ENCODE data around the gene RYK. TPM values are rescaled to one million over a fixed set of nuclear protein-coding genes. Genes with fewer than 3 reads are reported as not detected.

RYK gene
- total RNA-seq, 6 experiments from 2014 or later, result 15.9 to 28.5 (median 17.9) TPM

DNA sequence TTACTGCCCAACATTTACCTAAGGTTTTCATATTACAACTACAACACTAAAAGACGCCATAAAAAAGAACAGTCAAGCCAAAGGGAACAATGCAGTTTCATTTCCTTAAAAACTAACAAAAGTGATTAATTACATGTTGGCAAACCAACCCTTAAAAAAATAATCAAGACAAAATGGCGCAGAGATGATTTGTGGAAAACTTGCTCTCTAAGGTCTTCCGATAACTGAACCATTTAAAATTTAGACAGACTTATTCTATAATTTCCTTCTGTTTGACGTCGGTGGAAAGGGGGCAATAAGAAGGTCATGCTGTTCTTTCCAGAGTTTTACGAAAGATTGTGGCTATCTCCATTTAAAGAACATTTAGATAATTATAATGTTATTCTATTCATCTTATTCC lies 87.6 kb downstream of the RYK start:
- no peaks in the 10 kb centered on the region for H3K27me3 ChIP-seq
- intact Hi-C loops (cut with DNase I), result no loop called here
- DNase-seq (no peak), ATAC-seq (no peak)
- 77% methylated on average over 6 of the region's 6 CpGs for WGBS (ENCODE audit: insufficient coverage, low coverage, low lambda C conversion rate, missing lambda C conversion rate)
- H3K36me3 ChIP-seq, result peaks cover 0 to 8% (median 0%) of the 10 kb centered on the region in 4 donors
- H3K4me1 ChIP-seq, result no peaks in the 10 kb centered on the region
- TF ChIP-seq POLR2A (IDR thresholded peaks at IDR 0.05), result no peak
- TF ChIP-seq, protein P1, sequence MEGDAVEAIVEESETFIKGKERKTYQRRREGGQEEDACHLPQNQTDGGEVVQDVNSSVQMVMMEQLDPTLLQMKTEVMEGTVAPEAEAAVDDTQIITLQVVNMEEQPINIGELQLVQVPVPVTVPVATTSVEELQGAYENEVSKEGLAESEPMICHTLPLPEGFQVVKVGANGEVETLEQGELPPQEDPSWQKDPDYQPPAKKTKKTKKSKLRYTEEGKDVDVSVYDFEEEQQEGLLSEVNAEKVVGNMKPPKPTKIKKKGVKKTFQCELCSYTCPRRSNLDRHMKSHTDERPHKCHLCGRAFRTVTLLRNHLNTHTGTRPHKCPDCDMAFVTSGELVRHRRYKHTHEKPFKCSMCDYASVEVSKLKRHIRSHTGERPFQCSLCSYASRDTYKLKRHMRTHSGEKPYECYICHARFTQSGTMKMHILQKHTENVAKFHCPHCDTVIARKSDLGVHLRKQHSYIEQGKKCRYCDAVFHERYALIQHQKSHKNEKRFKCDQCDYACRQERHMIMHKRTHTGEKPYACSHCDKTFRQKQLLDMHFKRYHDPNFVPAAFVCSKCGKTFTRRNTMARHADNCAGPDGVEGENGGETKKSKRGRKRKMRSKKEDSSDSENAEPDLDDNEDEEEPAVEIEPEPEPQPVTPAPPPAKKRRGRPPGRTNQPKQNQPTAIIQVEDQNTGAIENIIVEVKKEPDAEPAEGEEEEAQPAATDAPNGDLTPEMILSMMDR (IDR thresholded peaks at IDR 0.05), result no peak
- H3K4me3 ChIP-seq, result no peak overlapping the region
- H3K9me3 ChIP-seq, result no peaks in the 10 kb centered on the region
- no peak overlapping the region for H3K27ac ChIP-seq

DNA sequence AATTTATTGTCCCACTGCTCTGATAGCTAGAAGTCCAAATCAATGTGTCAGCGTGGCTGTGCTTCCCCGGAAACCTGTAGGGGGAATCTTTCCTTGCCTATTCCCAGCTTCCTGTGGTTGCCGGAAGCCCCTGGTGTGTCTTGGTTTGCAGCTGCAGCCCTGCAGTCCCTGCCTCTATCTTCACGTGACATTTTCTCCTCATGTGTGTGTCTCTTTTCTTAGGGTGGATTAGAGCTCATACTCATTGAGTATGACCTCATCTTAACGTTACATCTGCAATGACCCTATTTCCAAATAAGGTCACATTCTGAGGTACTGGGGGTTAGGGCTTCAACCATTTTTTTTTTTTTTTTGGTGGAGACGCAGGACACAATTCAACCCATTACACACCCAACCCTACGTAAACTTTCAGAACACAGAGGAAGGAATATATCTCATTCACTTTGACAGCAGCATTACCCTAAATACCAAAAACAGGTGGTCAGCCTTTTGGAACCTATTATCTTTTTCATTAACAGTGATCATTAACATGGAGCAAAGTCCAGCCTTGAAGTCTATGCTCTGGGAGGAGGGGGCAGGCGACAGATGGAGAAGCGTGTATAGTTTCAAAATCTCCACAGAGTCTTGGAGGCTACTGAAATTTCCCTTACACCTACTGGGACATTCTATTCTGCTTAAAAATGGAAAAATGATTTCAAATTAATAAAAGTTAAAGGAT lies 88.6 kb downstream of the RYK start:
- DNase-seq (no peak), ATAC-seq (no peak)
- Histone ChIP-seq H3K4me1 (no peaks in the 10 kb centered on the region), H3K36me3 (peaks cover 0 to 11% (median 0%) of the 10 kb centered on the region in 4 donors), H3K27ac (no peak overlapping the region), H3K4me3 (no peak overlapping the region), H3K27me3 (no peaks in the 10 kb centered on the region), H3K9me3 (no peaks in the 10 kb centered on the region)
- intact Hi-C loops (cut with DNase I), result no loop called here
- TF ChIP-seq POLR2A (IDR thresholded peaks at IDR 0.05), result no peak
- TF ChIP-seq, protein P1 (IDR thresholded peaks at IDR 0.05), result no peak
- WGBS (ENCODE audit: insufficient coverage, low coverage, low lambda C conversion rate, missing lambda C conversion rate), result 94% methylated on average over 7 of the region's 9 CpGs

DNA sequence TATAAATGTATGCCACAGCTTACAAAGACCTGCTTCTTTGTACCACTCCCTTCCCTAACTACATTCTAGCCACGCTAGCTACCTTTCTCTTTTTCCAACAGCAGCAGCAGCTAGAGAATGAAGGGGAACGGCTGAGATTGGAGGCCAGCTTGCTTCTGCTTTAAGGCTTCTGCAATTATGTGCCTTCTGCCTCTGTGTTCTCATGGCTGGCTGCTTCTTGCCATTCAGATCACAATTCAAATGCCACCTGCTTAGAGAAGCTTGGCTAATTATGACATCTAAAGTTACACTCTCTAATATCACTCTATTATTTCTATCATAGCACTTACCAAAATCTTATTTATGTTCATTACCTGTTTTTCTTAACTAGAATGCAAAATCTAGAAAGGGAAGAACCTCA lies 95.2 kb downstream of the RYK start:
- Histone ChIP-seq H3K4me3 (no peak overlapping the region), H3K9me3 (no peaks in the 10 kb centered on the region), H3K4me1 (no peaks in the 10 kb centered on the region), H3K36me3 (peaks cover 0 to 28% (median 1%) of the 10 kb centered on the region in 4 donors), H3K27me3 (no peaks in the 10 kb centered on the region), H3K27ac (no peak overlapping the region)
- DNase-seq (no peak), ATAC-seq (no peak)
- intact Hi-C loops (cut with DNase I), result no loop called here
- TF ChIP-seq POLR2A (IDR thresholded peaks at IDR 0.05), result no peak
- TF ChIP-seq, protein P1 (IDR thresholded peaks at IDR 0.05), result no peak
- WGBS (ENCODE audit: insufficient coverage, low coverage, low lambda C conversion rate, missing lambda C conversion rate), result 75% methylated on average over 2 of the region's 2 CpGs

DNA sequence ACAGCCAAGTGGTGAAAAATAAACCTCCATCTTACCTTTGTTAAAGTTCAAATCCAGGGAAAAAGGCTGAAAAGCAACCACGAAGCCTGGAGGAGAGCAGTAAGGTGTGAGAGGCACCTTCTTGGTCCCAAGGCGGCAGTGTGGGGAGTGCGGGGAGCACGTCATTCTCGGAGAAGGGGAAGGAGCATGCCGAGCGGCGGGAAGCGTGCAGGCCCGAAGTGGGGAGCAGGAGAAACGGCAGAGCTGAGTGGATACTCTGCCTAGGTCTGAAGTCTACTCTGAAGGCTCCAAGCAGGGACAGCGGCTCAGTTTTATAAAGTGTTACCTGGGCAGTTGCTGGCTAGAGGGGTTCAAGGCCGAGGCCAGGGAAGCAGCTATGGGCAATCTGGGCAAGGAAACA lies 96.9 kb downstream of the RYK start:
- H3K27me3 ChIP-seq, result no peaks in the 10 kb centered on the region
- H3K27ac ChIP-seq, result no peak overlapping the region
- no peak for DNase-seq
- 93% methylated on average over 3 of the region's 13 CpGs for WGBS (ENCODE audit: insufficient coverage, low coverage, low lambda C conversion rate, missing lambda C conversion rate)
- intact Hi-C loops (cut with DNase I), result no loop called here
- TF ChIP-seq POLR2A (IDR thresholded peaks at IDR 0.05), result no peak
- TF ChIP-seq, protein P1 (IDR thresholded peaks at IDR 0.05), result no peak
- no peak for ATAC-seq
- H3K4me1 ChIP-seq, result no peaks in the 10 kb centered on the region
- no peaks in the 10 kb centered on the region for H3K9me3 ChIP-seq
- H3K4me3 ChIP-seq, result no peak overlapping the region
- peaks cover 0 to 26% (median 1%) of the 10 kb centered on the region in 4 donors for H3K36me3 ChIP-seq
